Measurements from ENCODE around the gene CCNB1IP1. TPM values are rescaled to one million over a fixed set of nuclear protein-coding genes. Genes with fewer than 3 reads are reported as not detected.
"Not testable (repeated sequence)": the region's sequence is repeated elsewhere in the genome, so short reads cannot be mapped to it uniquely, and the experiment has no call there.

Gene CCNB1IP1
- polyA plus RNA-seq, 1 of the 3 experiments (the other 2 are of a cell fraction), result 35.4 TPM

GRCh38 chr14:20341646-20342045 is 8.6 kb upstream of the CCNB1IP1 start:
- H3K4me2 ChIP-seq, result peak overlapping the region; percentile 77

GRCh38 chr14:20341032-20341431 is 8.0 kb upstream of the CCNB1IP1 start:
- POLR2A ChIA-PET; H3K36me3 ChIP-seq (replicated peaks in 1 of 2; ENCODE audit: control insufficient read depth in 1 of 2, insufficient read depth in 2 of 2, low read length in 1 of 2); H3K9ac ChIP-seq; H3K4me3 ChIP-seq (ENCODE audit: low read depth in 2 of 2, low read length in 1 of 2); H3K4me1 ChIP-seq (ENCODE audit: control insufficient read depth in 1 of 2, insufficient read depth in 2 of 2, low read depth in 1 of 2, low read length in 1 of 2); H3K9me2 ChIP-seq; H3K4me2 ChIP-seq; H2AFZ ChIP-seq (ENCODE audit: low read depth); H4K20me1 ChIP-seq (ENCODE audit: insufficient read depth); DNase-seq; H3K27me3 ChIP-seq (ENCODE audit: insufficient read depth); H3K27ac ChIP-seq (ENCODE audit: low read depth in 2 of 2, low read length in 1 of 2); H3K9me3 ChIP-seq: not testable (repeated sequence)
- Histone ChIP-seq H3K79me2 (ENCODE audit: insufficient read depth) (peaks cover 20% of the 10 kb centered on the region), H3F3A (replicated peaks; ENCODE audit: insufficient read depth) (peaks cover 19% of the 10 kb centered on the region)
- WGBS (ENCODE audit: low lambda C conversion rate), result 99% methylated on average over 4 of the region's 4 CpGs
- CTCF ChIA-PET, result interaction anchor here (0.9 to 4.9 kb wide), 5 partner anchors 9 to 269 kb away, joined by 3 to 30 read pairs (median 4); no protein-coding TSS in a partner anchor

More at GRCh38 chr14:20341646-20342045, 8.6 kb upstream of the CCNB1IP1 start:
- peak overlapping the region; percentile 100; the same call in 1 of the 2 replicates for H2AFZ ChIP-seq (ENCODE audit: low read depth)
- H3K9me2 ChIP-seq, result no peaks in the 10 kb centered on the region
- no peak for DNase-seq
- ChIA-PET POLR2A (no interaction called here), CTCF (interaction anchor here (0.9 to 4.9 kb wide), 5 partner anchors 9 to 268 kb away, joined by 3 to 30 read pairs (median 4); no protein-coding TSS in a partner anchor)
- H3K36me3 ChIP-seq (replicated peaks in 1 of 2; ENCODE audit: control insufficient read depth in 1 of 2, insufficient read depth in 2 of 2, low read length in 1 of 2), result peaks cover 7 to 8% of the 10 kb centered on the region in 2 experiments
- TF ChIP-seq RCOR1 (IDR thresholded peaks at IDR 0.05; ENCODE audit: low read length) (no peak), POLR2AphosphoS5 (IDR thresholded peaks at IDR 0.05; ENCODE audit: low read depth, low read length) (no peak)
- H3K4me1 ChIP-seq (ENCODE audit: control insufficient read depth in 1 of 2, insufficient read depth in 2 of 2, low read depth in 1 of 2, low read length in 1 of 2), result no peaks in the 10 kb centered on the region
- peak overlapping the region; percentile 60 to 95; a peak in 3 of 4 replicates for H3K27ac ChIP-seq (ENCODE audit: low read depth in 2 of 2, low read length in 1 of 2)
- no peaks in the 10 kb centered on the region for H4K20me1 ChIP-seq (ENCODE audit: insufficient read depth)
- no peaks in the 10 kb centered on the region for H3K9me3 ChIP-seq
- peak overlapping the region; percentile 70 to 99 for H3K4me3 ChIP-seq (ENCODE audit: low read depth in 2 of 2, low read length in 1 of 2)
- H3K9ac ChIP-seq, result peak overlapping the region; percentile 83; the same call in 1 of the 2 replicates
- H3F3A ChIP-seq (replicated peaks; ENCODE audit: insufficient read depth), result peaks cover 19% of the 10 kb centered on the region
- WGBS (ENCODE audit: low lambda C conversion rate), result 47% methylated on average over 2 of the region's 2 CpGs
- peaks cover 20% of the 10 kb centered on the region for H3K79me2 ChIP-seq (ENCODE audit: insufficient read depth)
- H3K27me3 ChIP-seq (ENCODE audit: insufficient read depth), result no peaks in the 10 kb centered on the region

GRCh38 chr14:20334017-20334416 is 938 bp upstream of the CCNB1IP1 start:
- Histone ChIP-seq H3K9ac (no peak overlapping the region), H3K9me3 (no peaks in the 10 kb centered on the region), H3K27me3 (ENCODE audit: insufficient read depth) (no peaks in the 10 kb centered on the region), H3K9me2 (no peaks in the 10 kb centered on the region), H3F3A (replicated peaks; ENCODE audit: insufficient read depth) (peaks cover 9% of the 10 kb centered on the region), H3K4me1 (ENCODE audit: control insufficient read depth in 1 of 2, insufficient read depth in 2 of 2, low read depth in 1 of 2, low read length in 1 of 2) (peaks cover 0 to 5% of the 10 kb centered on the region in 2 experiments; a peak in 2 of 4 replicates), H3K4me2 (no peak overlapping the region), H3K27ac (ENCODE audit: low read depth in 2 of 2, low read length in 1 of 2) (no peak overlapping the region; a peak in 1 of 4 replicates), H3K4me3 (ENCODE audit: low read depth in 2 of 2, low read length in 1 of 2) (no peak overlapping the region; a peak in 1 of 4 replicates), H4K20me1 (ENCODE audit: insufficient read depth) (no peaks in the 10 kb centered on the region), H3K79me2 (ENCODE audit: insufficient read depth) (peaks cover 38% of the 10 kb centered on the region), H3K36me3 (replicated peaks in 1 of 2; ENCODE audit: control insufficient read depth in 1 of 2, insufficient read depth in 2 of 2, low read length in 1 of 2) (peaks cover under 1 to 2% of the 10 kb centered on the region in 2 experiments), H2AFZ (ENCODE audit: low read depth) (no peak overlapping the region)
- WGBS (ENCODE audit: low lambda C conversion rate), result 74% methylated on average over 7 of the region's 7 CpGs
- CTCF ChIA-PET, result interaction anchor here (0.8 to 1.2 kb wide), 4 partner anchors 9 to 280 kb away, joined by 3 to 4 read pairs (median 3); partner anchors contain the start of genes PARP2 and PIP4P1
- TF ChIP-seq TCF12 (IDR thresholded peaks at IDR 0.05) (no peak), MAX (IDR thresholded peaks at IDR 0.05; ENCODE audit: low read depth) (no peak), PBX3 (IDR thresholded peaks at IDR 0.05) (no peak), RFX5 (IDR thresholded peaks at IDR 0.05; ENCODE audit: low read length) (no peak), RXRA (IDR thresholded peaks at IDR 0.05; ENCODE audit: borderline replicate concordance, low read depth) (no peak), MEF2A (IDR thresholded peaks at IDR 0.05; ENCODE audit: borderline replicate concordance, low read depth) (no peak), USF1 (IDR thresholded peaks at IDR 0.05; ENCODE audit: borderline replicate concordance, low read depth) (no peak), EP300 (IDR thresholded peaks at IDR 0.05; ENCODE audit: borderline replicate concordance in 1 of 2, low read depth in 1 of 2, low read length in 1 of 2) (no peak), FOXM1 (IDR thresholded peaks at IDR 0.05; ENCODE audit: low read depth) (no peak), POLR2AphosphoS5 (IDR thresholded peaks at IDR 0.05; ENCODE audit: low read depth, low read length) (no peak), GABPA (IDR thresholded peaks at IDR 0.05; ENCODE audit: low read depth) (no peak), SMC3 (IDR thresholded peaks at IDR 0.05; ENCODE audit: low read depth, low read length) (no peak)
- POLR2A ChIA-PET, result interaction anchor here (1.5 kb wide), 1 partner anchor 10 kb away, joined by 4 read pairs; the partner anchor contains the start of gene PARP2
- no peak for DNase-seq
